ENCODE data around the gene ZNF24.

Gene ZNF24

GRCh38 chr18:35352778-35353177 is 8.6 kb upstream of the ZNF24 start:
- Histone ChIP-seq H3K79me2 (ENCODE audit: insufficient read depth, low read depth) (no peaks in the 10 kb centered on the region), H4K20me1 (ENCODE audit: insufficient read depth) (no peaks in the 10 kb centered on the region), H3K9ac (no peak overlapping the region), H3K4me3 (IDR thresholded peaks at IDR 0.05; ENCODE audit: insufficient read depth, low read depth, low read length) (no peak overlapping the region), H3K27me3 (ENCODE audit: insufficient read depth, low read depth) (no peaks in the 10 kb centered on the region), H2AFZ (ENCODE audit: low read depth) (no peak overlapping the region), H3K4me1 (ENCODE audit: low read depth, poor library complexity, severe bottlenecking) (no peaks in the 10 kb centered on the region), H3K27ac (no peak overlapping the region), H3K36me3 (ENCODE audit: insufficient read depth) (no peaks in the 10 kb centered on the region), H3K4me2 (no peak overlapping the region)
- no peak for TF ChIP-seq CTCF (conservative IDR thresholded peaks at IDR 0.05; ENCODE audit: low read depth, low read length)

GRCh38 chr18:35352283-35352682 is 8.1 kb upstream of the ZNF24 start:
- no peaks in the 10 kb centered on the region for H4K20me1 ChIP-seq (ENCODE audit: insufficient read depth)
- no peak overlapping the region for H3K9ac ChIP-seq
- no peaks in the 10 kb centered on the region for H3K27me3 ChIP-seq (ENCODE audit: insufficient read depth, low read depth)
- no peak overlapping the region for H3K27ac ChIP-seq
- no peaks in the 10 kb centered on the region for H3K4me1 ChIP-seq (ENCODE audit: low read depth, poor library complexity, severe bottlenecking)
- no peak overlapping the region for H3K4me2 ChIP-seq
- no peak overlapping the region for H3K4me3 ChIP-seq (IDR thresholded peaks at IDR 0.05; ENCODE audit: insufficient read depth, low read depth, low read length)
- no peak overlapping the region for H2AFZ ChIP-seq (ENCODE audit: low read depth)
- no peak for TF ChIP-seq CTCF (conservative IDR thresholded peaks at IDR 0.05; ENCODE audit: low read depth, low read length)
- no peaks in the 10 kb centered on the region for H3K79me2 ChIP-seq (ENCODE audit: insufficient read depth, low read depth)
- no peaks in the 10 kb centered on the region for H3K36me3 ChIP-seq (ENCODE audit: insufficient read depth)

GRCh38 chr18:35348001-35348400 is 3.8 kb upstream of the ZNF24 start:
- H3K79me2 ChIP-seq (ENCODE audit: insufficient read depth, low read depth) = peaks cover 10% of the 10 kb centered on the region
- H3K4me3 ChIP-seq (IDR thresholded peaks at IDR 0.05; ENCODE audit: insufficient read depth, low read depth, low read length) = no peak overlapping the region
- H3K4me2 ChIP-seq = no peak overlapping the region
- H2AFZ ChIP-seq (ENCODE audit: low read depth) = no peak overlapping the region
- no peaks in the 10 kb centered on the region for H3K27me3 ChIP-seq (ENCODE audit: insufficient read depth, low read depth)
- H3K9ac ChIP-seq = no peak overlapping the region
- H3K36me3 ChIP-seq (ENCODE audit: insufficient read depth) = no peaks in the 10 kb centered on the region
- H4K20me1 ChIP-seq (ENCODE audit: insufficient read depth) = peaks cover 7% of the 10 kb centered on the region; the same call in 1 of the 2 replicates
- H3K4me1 ChIP-seq (ENCODE audit: low read depth, poor library complexity, severe bottlenecking) = peaks cover 14% of the 10 kb centered on the region
- H3K27ac ChIP-seq = no peak overlapping the region
- no peak for TF ChIP-seq CTCF (conservative IDR thresholded peaks at IDR 0.05; ENCODE audit: low read depth, low read length)

- peak overlapping the region; percentile 87; the same call in 1 of the 2 replicates for H2AFZ ChIP-seq (ENCODE audit: low read depth)
- H3K4me2 ChIP-seq = no peak overlapping the region
- no peak overlapping the region for H3K4me3 ChIP-seq (IDR thresholded peaks at IDR 0.05; ENCODE audit: insufficient read depth, low read depth, low read length)
- no peak for TF ChIP-seq CTCF (conservative IDR thresholded peaks at IDR 0.05; ENCODE audit: low read depth, low read length)
- no peak overlapping the region for H3K9ac ChIP-seq
- H3K27ac ChIP-seq = no peak overlapping the region
- peaks cover 30% of the 10 kb centered on the region for H3K79me2 ChIP-seq (ENCODE audit: insufficient read depth, low read depth)
- H3K4me1 ChIP-seq (ENCODE audit: low read depth, poor library complexity, severe bottlenecking) = peaks cover 21% of the 10 kb centered on the region
- H3K36me3 ChIP-seq (ENCODE audit: insufficient read depth) = peaks cover 2% of the 10 kb centered on the region; the same call in 1 of the 2 replicates
- H3K27me3 ChIP-seq (ENCODE audit: insufficient read depth, low read depth) = no peaks in the 10 kb centered on the region
- H4K20me1 ChIP-seq (ENCODE audit: insufficient read depth) = peaks cover 12% of the 10 kb centered on the region
Observed at GRCh38 chr18:35345950-35346349, 1.7 kb upstream of the ZNF24 start.
